H1 (cell line): ENCODE data around the gene ADGB. TPM values are rescaled to one million over a fixed set of nuclear protein-coding genes. Genes with fewer than 3 reads are reported as not detected.

ENCODE experiments used
- CTCF ChIA-PET: fragments of 300-600 bp; sonication (Branson Sonifier 250); formaldehyde crosslinking; loops from one replicate; lab custom pipeline; 2021; ENCODE audit not compliant: partially characterized antibody; lab: Charles Lee
- POLR2A ChIA-PET: fragments of 300-600 bp; sonication (Branson Sonifier 250); formaldehyde crosslinking; loops from one replicate; lab custom pipeline; 2021; ENCODE audit warnings: inconsistent platforms; ENCODE audit not compliant: partially characterized antibody; lab: Charles Lee
- DNase-seq, 2 experiments: peaks; one replicate each; pipeline versions ENCODE4 v3.0.0 to v3.0.0-alpha.2; 2010 to 2022; ENCODE audit warnings: low spot score in 2 of 2, low read depth in 1 of 2, mixed read lengths in 1 of 2
- FAIRE-seq: peaks from 2 replicates; lab custom pipeline; 2011; peaks lifted over from hg19 to GRCh38; lab: Jason Lieb, UNC
- H2AFZ ChIP-seq: 2 replicates; pipeline ENCODE4 v1.8.1; 2012; ENCODE audit warnings: low read length, inconsistent platforms
- H2AK5ac ChIP-seq: 2 replicates; pipeline ENCODE4 v1.6.1; 2013; ENCODE audit warnings: low read depth, low read length
- H2BK120ac ChIP-seq: replicated peaks from 2 replicates; pipeline ENCODE3; 2013; ENCODE audit warnings: low read depth, low read length, inconsistent platforms
- H2BK12ac ChIP-seq: 2 replicates; pipeline ENCODE4 v1.6.1; 2013; ENCODE audit warnings: low read depth, low read length
- H2BK15ac ChIP-seq: 2 replicates; pipeline ENCODE4 v1.6.1; 2013; ENCODE audit warnings: low read length
- H2BK20ac ChIP-seq: 2 replicates; pipeline ENCODE4 v1.6.1; 2013; ENCODE audit warnings: low read length
- H2BK5ac ChIP-seq: 2 replicates; pipeline ENCODE4 v1.6.1; 2013; ENCODE audit warnings: low read depth, low read length
- H3K14ac ChIP-seq: 2 replicates; pipeline ENCODE4 v1.6.1; 2013; ENCODE audit warnings: inconsistent platforms; ENCODE audit not compliant: insufficient read length
- H3K18ac ChIP-seq: 2 replicates; pipeline ENCODE4 v1.6.1; 2013; ENCODE audit warnings: low read length; ENCODE audit errors: extremely low read depth
- H3K23ac ChIP-seq: 2 replicates; pipeline ENCODE4 v1.6.1; 2013; ENCODE audit warnings: inconsistent platforms; ENCODE audit not compliant: insufficient read length
- H3K23me2 ChIP-seq: 2 replicates; pipeline ENCODE4 v1.6.1; 2013; ENCODE audit warnings: low read depth, low read length
- H3K27ac ChIP-seq: 2 replicates; pipeline ENCODE4 v1.6.1; 2011; ENCODE audit warnings: low read depth, low read length, inconsistent platforms
- H3K27me3 ChIP-seq, 4 experiments: replicated peaks in 1 of 4; 1 replicate in 1 of 4; 2 replicates in 3 of 4; pipeline versions ENCODE4 v1.6.1 to v1.8.1; 2011 to 2013; ENCODE audit warnings: low read length in 3 of 4, mild to moderate bottlenecking in 3 of 4, inconsistent platforms in 2 of 4, mixed read lengths in 2 of 4, moderate library complexity in 1 of 4; ENCODE audit not compliant: control insufficient read depth in 3 of 4, insufficient read depth in 3 of 4; ENCODE audit errors: extremely low read depth in 1 of 4
- H3K36me3 ChIP-seq, 4 experiments: 2 replicates each; pipeline versions ENCODE4 v1.6.1 to v1.8.1; 2011 to 2013; ENCODE audit warnings: mild to moderate bottlenecking in 4 of 4, low read length in 3 of 4, moderate library complexity in 2 of 4, control low read depth in 1 of 4, inconsistent platforms in 1 of 4; ENCODE audit not compliant: insufficient read depth in 4 of 4, control insufficient read depth in 2 of 4
- H3K4ac ChIP-seq: replicated peaks from 2 replicates; pipeline ENCODE3; 2013; ENCODE audit warnings: low read length, low read depth, mixed read lengths, inconsistent platforms; ENCODE audit not compliant: insufficient read length
- H3K4me1 ChIP-seq, 4 experiments: replicated peaks in 1 of 4; 1 replicate in 1 of 4; 2 replicates in 3 of 4; pipeline versions ENCODE4 v1.6.1 to v1.8.1; 2011 to 2013; ENCODE audit warnings: low read length in 3 of 4, inconsistent platforms in 2 of 4, mixed read lengths in 1 of 4; ENCODE audit not compliant: insufficient read depth in 4 of 4, control insufficient read depth in 3 of 4
- H3K4me2 ChIP-seq, 2 experiments: 2 replicates each; pipeline versions ENCODE4 v1.6.1 to v1.8.1; 2011 to 2013; ENCODE audit warnings: low read depth in 2 of 2, low read length in 2 of 2, control low read depth in 1 of 2, inconsistent platforms in 1 of 2, mild to moderate bottlenecking in 1 of 2; ENCODE audit not compliant: insufficient read depth in 1 of 2
- H3K4me3 ChIP-seq, 4 experiments: fragments of 200-600, 300-600 bp in 1 of 4; sonication (generic), shearing (Covaris generic), sonication (Bioruptor Twin) in 1 of 4; 2 replicates each; pipeline versions ENCODE4 v1.5.1 to v1.8.1; 2011 to 2016; ENCODE audit warnings: low read length in 4 of 4, low read depth in 3 of 4, control low read depth in 2 of 4, inconsistent platforms in 2 of 4, mild to moderate bottlenecking in 2 of 4, mixed read lengths in 1 of 4, moderate library complexity in 1 of 4; ENCODE audit not compliant: insufficient read depth in 2 of 4; ENCODE audit errors: extremely low read depth in 1 of 4
- H3K56ac ChIP-seq: replicated peaks from 2 replicates; pipeline ENCODE3; 2013; ENCODE audit warnings: low read depth, mild to moderate bottlenecking, mixed read lengths, low read length, inconsistent platforms; ENCODE audit not compliant: insufficient read length
- H3K79me1 ChIP-seq: 2 replicates; pipeline ENCODE4 v1.6.1; 2013; ENCODE audit warnings: low read depth, low read length, control low read depth
- H3K79me2 ChIP-seq, 2 experiments: 2 replicates each; pipeline versions ENCODE4 v1.6.1 to v1.8.1; 2012 to 2013; ENCODE audit warnings: low read length in 2 of 2, mild to moderate bottlenecking in 2 of 2, inconsistent platforms in 1 of 2; ENCODE audit not compliant: insufficient read depth in 2 of 2, control insufficient read depth in 1 of 2
- H3K9ac ChIP-seq, 4 experiments: replicated peaks in 1 of 4; 1 replicate in 1 of 4; 2 replicates in 3 of 4; pipeline versions ENCODE4 v1.6.1 to v1.8.1; 2011 to 2013; ENCODE audit warnings: low read depth in 3 of 4, low read length in 3 of 4, control low read depth in 2 of 4, mild to moderate bottlenecking in 2 of 4, moderate library complexity in 2 of 4, inconsistent platforms in 1 of 4; ENCODE audit errors: extremely low read depth in 1 of 4
- H3K9me3 ChIP-seq, 2 experiments: 2 replicates each; pipeline versions ENCODE4 v1.6.1 to v1.8.1; 2012 to 2013; ENCODE audit warnings: mild to moderate bottlenecking in 2 of 2, moderate library complexity in 2 of 2, control low read depth in 1 of 2, inconsistent platforms in 1 of 2, low read depth in 1 of 2, low read length in 1 of 2, mixed read lengths in 1 of 2; ENCODE audit not compliant: insufficient read depth in 2 of 2
- H4K20me1 ChIP-seq, 2 experiments: replicated peaks in 1 of 2; 2 replicates each; pipeline versions ENCODE3 to v1.8.1; 2011 to 2013; ENCODE audit warnings: inconsistent platforms in 2 of 2, low read length in 2 of 2, mild to moderate bottlenecking in 1 of 2; ENCODE audit not compliant: insufficient read depth in 2 of 2, control insufficient read depth in 1 of 2
- H4K5ac ChIP-seq: 2 replicates; pipeline ENCODE4 v1.6.1; 2013; ENCODE audit warnings: low read length, low read depth, mixed read lengths, inconsistent platforms; ENCODE audit not compliant: insufficient read length
- H4K8ac ChIP-seq: 2 replicates; pipeline ENCODE4 v1.8.0; 2013; ENCODE audit warnings: mild to moderate bottlenecking, moderate library complexity, low read length, inconsistent platforms; ENCODE audit not compliant: insufficient read depth; ENCODE audit errors: extremely low read depth
- H4K91ac ChIP-seq: replicated peaks from 2 replicates; pipeline ENCODE3; 2013; ENCODE audit warnings: low read length, mixed read lengths, inconsistent platforms; ENCODE audit not compliant: insufficient read length
- BRCA1 ChIP-seq: IDR thresholded peaks from 2 replicates; pipeline ENCODE4 v1.6.1; 2012; ENCODE audit warnings: low read depth, low read length, improper control_type of control experiment
- CHD1 ChIP-seq: IDR thresholded peaks from 2 replicates; pipeline ENCODE4 v1.6.1; 2012; ENCODE audit warnings: low read depth, low read length, improper control_type of control experiment
- CTBP2 ChIP-seq: IDR thresholded peaks from 2 replicates; pipeline ENCODE4 v1.7.0; 2011; ENCODE audit warnings: borderline replicate concordance, mild to moderate bottlenecking, moderate library complexity, mixed read lengths, low read length; ENCODE audit not compliant: insufficient read depth, insufficient read length
- EP300 ChIP-seq, 2 experiments: IDR thresholded peaks; 1 replicate in 1 of 2; 2 replicates in 1 of 2; pipeline ENCODE4 v1.6.1; 2011 to 2012; ENCODE audit warnings: low read depth in 2 of 2, low read length in 2 of 2, mild to moderate bottlenecking in 2 of 2, borderline replicate concordance in 1 of 2, inconsistent platforms in 1 of 2, moderate library complexity in 1 of 2
- GTF2F1 ChIP-seq: IDR thresholded peaks from 2 replicates; pipeline ENCODE4 v1.6.1; 2012; ENCODE audit warnings: low read depth, low read length, improper control_type of control experiment, borderline replicate concordance
- HDAC2 ChIP-seq, 2 experiments: fragments of 300-600 bp in 1 of 2; sonication (generic) in 1 of 2; IDR thresholded peaks; 2 replicates each; pipeline ENCODE4 v1.6.1; 2011 to 2012; ENCODE audit warnings: low read depth in 2 of 2, low read length in 2 of 2, mild to moderate bottlenecking in 2 of 2, moderate library complexity in 2 of 2, borderline replicate concordance in 1 of 2, inconsistent platforms in 1 of 2
- KDM1A ChIP-seq: fragments of 200-600, 300-600 bp; sonication (generic); IDR thresholded peaks from 2 replicates; pipeline ENCODE4 v1.7.1; 2016; ENCODE audit warnings: mild to moderate bottlenecking, low read length, borderline replicate concordance
- KDM5A ChIP-seq: fragments of 200-600 bp; IDR thresholded peaks from 2 replicates; pipeline ENCODE4 v1.7.1; 2012; ENCODE audit warnings: mild to moderate bottlenecking, low read length, inconsistent platforms, mixed read lengths
- PHF8 ChIP-seq: fragments of 200-600 bp; sonication (generic); conservative IDR thresholded peaks from 2 replicates; pipeline ENCODE4 v1.7.1; 2012; ENCODE audit warnings: low read depth, mild to moderate bottlenecking, inconsistent platforms, low read length, moderate library complexity
- POLR2A ChIP-seq, 2 experiments: IDR thresholded peaks; 1 replicate in 1 of 2; 2 replicates in 1 of 2; pipeline ENCODE4 v1.6.1; 2011; ENCODE audit warnings: low read depth in 2 of 2, low read length in 2 of 2, mild to moderate bottlenecking in 2 of 2; ENCODE audit errors: control extremely low read depth in 1 of 2
- RBBP5 ChIP-seq: IDR thresholded peaks from 2 replicates; pipeline ENCODE4 v1.7.1; 2012; ENCODE audit warnings: low read depth, mild to moderate bottlenecking, inconsistent platforms, low read length, moderate library complexity, borderline replicate concordance
- SIX5 ChIP-seq: IDR thresholded peaks from 2 replicates; pipeline ENCODE4 v1.6.1; 2011; ENCODE audit warnings: mild to moderate bottlenecking, low read depth, low read length
- SRF ChIP-seq: IDR thresholded peaks from 2 replicates; pipeline ENCODE4 v1.6.1; 2011; ENCODE audit warnings: mild to moderate bottlenecking, low read depth, low read length, moderate library complexity
- SUZ12 ChIP-seq: fragments of 200-600 bp; sonication (generic); IDR thresholded peaks from 2 replicates; pipeline ENCODE4 v1.6.1; 2012; ENCODE audit warnings: mild to moderate bottlenecking, inconsistent platforms, low read length, moderate library complexity, mixed read lengths
- ZNF274 ChIP-seq: IDR thresholded peaks from 2 replicates; pipeline ENCODE4 v1.7.0; 2012; ENCODE audit warnings: low read length, borderline replicate concordance; ENCODE audit errors: extremely low read depth
- polyA plus RNA-seq, 7 experiments: library from polyadenylated mRNA; depleted of rRNA in 3 of 7; stranded (reverse) in 5 of 7; unstranded in 2 of 7; fragments of >200 nt in 5 of 7; fragments of 200-250 nt in 2 of 7; gene quantifications; 1 replicate in 5 of 7; 2 replicates in 1 of 7; 4 replicates in 1 of 7; pipeline versions ENCODE4 v1.2.1 to v1.2.3, GENCODE V29; 2011 to 2013; ENCODE audit warnings: missing spikeins in 2 of 7, mixed read lengths in 2 of 7
- total RNA-seq: library from RNA; stranded (reverse); fragmentation: NEBNext Ultra II Directional; extraction: Animal tissue kit (Norgen Biotek cat#: 25700); gene quantifications from 2 replicates; pipeline ENCODE4 v1.2.1, GENCODE V29; 2021

The ADGB gene
- total and polyA plus RNA-seq, 2 of the 8 experiments (the other 6 are each of a cell fraction or from before 2014, with no cell fraction given) = not detected

- Histone ChIP-seq H3K79me1 (no peaks in the 10 kb centered on the region), H3K79me2 (no peaks in the 10 kb centered on the region), H4K91ac (no peak overlapping the region), H3K4me2 (no peak overlapping the region), H3K23me2 (no peaks in the 10 kb centered on the region), H3K27me3 (no peaks in the 10 kb centered on the region), H3K4me1 (no peaks in the 10 kb centered on the region), H3K18ac (no peak overlapping the region), H3K9ac (no peak overlapping the region), H3K4me3 (no peak overlapping the region), H4K8ac (no peak overlapping the region), H2BK20ac (no peak overlapping the region), H2BK120ac (no peak overlapping the region), H2BK5ac (no peak overlapping the region), H2BK15ac (no peak overlapping the region), H4K20me1 (no peaks in the 10 kb centered on the region), H2BK12ac (no peak overlapping the region), H3K14ac (no peak overlapping the region), H3K56ac (no peak overlapping the region), H3K9me3 (no peaks in the 10 kb centered on the region), H3K36me3 (no peaks in the 10 kb centered on the region), H3K23ac (no peak overlapping the region), H2AK5ac (no peak overlapping the region), H3K27ac (no peak overlapping the region), H2AFZ (no peak overlapping the region), H3K4ac (no peak overlapping the region), H4K5ac (no peak overlapping the region)
- FAIRE-seq = no peak
- ChIA-PET CTCF (no interaction called here), POLR2A (no interaction called here)
- no peak for DNase-seq
- no peak for TF ChIP-seq POLR2A (IDR thresholded peaks at IDR 0.05; ENCODE audit: control extremely low read depth in 1 of 2, low read depth in 2 of 2, low read length in 2 of 2)
- TF ChIP-seq KDM1A = no peak
- TF ChIP-seq EP300 (IDR thresholded peaks at IDR 0.05; ENCODE audit: borderline replicate concordance in 1 of 2, low read depth in 2 of 2, low read length in 2 of 2) = no peak
- no peak for TF ChIP-seq SIX5
- TF ChIP-seq PHF8 = no peak
- no peak for TF ChIP-seq KDM5A
- TF ChIP-seq GTF2F1 = no peak
- TF ChIP-seq ZNF274 = no peak
- TF ChIP-seq SUZ12 = no peak
- TF ChIP-seq CHD1 = no peak
- no peak for TF ChIP-seq CTBP2
- TF ChIP-seq HDAC2 (IDR thresholded peaks at IDR 0.05; ENCODE audit: borderline replicate concordance in 1 of 2, low read depth in 2 of 2, low read length in 2 of 2) = no peak
- TF ChIP-seq SRF = no peak
- no peak for TF ChIP-seq RBBP5
- no peak for TF ChIP-seq BRCA1
Observed at GRCh38 chr6:146635165-146635564, 36.4 kb downstream of the ADGB start.
